Measurements from ENCODE around the gene ASXL3.

ASXL3 gene

GRCh38 chr18:33571998-33572787 is 5.8 kb upstream of the ASXL3 start:
- no peak overlapping the region for H3K4ac ChIP-seq (ENCODE audit: low read depth, low read length)
- no peak overlapping the region for H3K23ac ChIP-seq (ENCODE audit: low read length)
- no peaks in the 10 kb centered on the region for H3K36me3 ChIP-seq (ENCODE audit: control insufficient read depth in 1 of 2, insufficient read depth in 2 of 2, low read length in 2 of 2)
- no peak overlapping the region for H3K4me2 ChIP-seq (ENCODE audit: low read length)
- no peak overlapping the region for H2AK5ac ChIP-seq (ENCODE audit: low read length)
- H2BK12ac ChIP-seq (ENCODE audit: low read length): no peak overlapping the region
- DNase-seq: peak in 1 of 2 donors; percentile 15
- no peak overlapping the region for H3K27ac ChIP-seq (ENCODE audit: low read depth, low read length)
- WGBS (ENCODE audit: extremely low coverage, insufficient coverage, insufficient read length): no CpG with 5 or more reads among the region's 4 CpGs
- no peak overlapping the region for H2AFZ ChIP-seq (ENCODE audit: insufficient read depth, low read length, poor library complexity)
- H3K18ac ChIP-seq (ENCODE audit: low read length): no peak overlapping the region
- no peak overlapping the region for H4K8ac ChIP-seq (ENCODE audit: low read depth, low read length)
- H4K12ac ChIP-seq (ENCODE audit: low read depth, low read length): no peak overlapping the region
- no peak overlapping the region for H2BK120ac ChIP-seq (ENCODE audit: insufficient read depth, low read length, poor library complexity)
- H3K79me1 ChIP-seq (ENCODE audit: low read length): no peaks in the 10 kb centered on the region
- no peak overlapping the region for H2BK5ac ChIP-seq (ENCODE audit: low read depth, low read length, poor library complexity)
- H3K14ac ChIP-seq (ENCODE audit: low read length): no peak overlapping the region
- H3K4me3 ChIP-seq (ENCODE audit: low read depth, low read length): no peak overlapping the region
- no peaks in the 10 kb centered on the region for H3K79me2 ChIP-seq (ENCODE audit: control insufficient read depth, insufficient read depth, low read length, poor library complexity)
- no peak overlapping the region for H4K91ac ChIP-seq (ENCODE audit: low read depth, low read length)
- H3K9me3 ChIP-seq (ENCODE audit: insufficient read depth, low read depth, low read length): no peaks in the 10 kb centered on the region
- H3K27me3 ChIP-seq (ENCODE audit: insufficient read depth, low read length): no peaks in the 10 kb centered on the region
- H3K9ac ChIP-seq (ENCODE audit: low read length): no peak overlapping the region
- H3K4me1 ChIP-seq (ENCODE audit: control insufficient read depth in 1 of 2, insufficient read depth in 2 of 2, low read length in 2 of 2): no peaks in the 10 kb centered on the region

GRCh38 chr18:33573193-33573592 is 4.8 kb upstream of the ASXL3 start:
- Histone ChIP-seq H3K4me3 (ENCODE audit: low read depth, low read length) (no peak overlapping the region), H2BK120ac (ENCODE audit: insufficient read depth, low read length, poor library complexity) (no peak overlapping the region), H3K36me3 (ENCODE audit: control insufficient read depth in 1 of 2, insufficient read depth in 2 of 2, low read length in 2 of 2) (no peaks in the 10 kb centered on the region), H3K23ac (ENCODE audit: low read length) (no peak overlapping the region), H3K9me3 (ENCODE audit: insufficient read depth, low read depth, low read length) (no peaks in the 10 kb centered on the region), H2BK5ac (ENCODE audit: low read depth, low read length, poor library complexity) (no peak overlapping the region), H3K27me3 (ENCODE audit: insufficient read depth, low read length) (no peaks in the 10 kb centered on the region), H4K8ac (ENCODE audit: low read depth, low read length) (no peak overlapping the region), H3K79me1 (ENCODE audit: low read length) (peaks cover 7% of the 10 kb centered on the region), H3K4me1 (ENCODE audit: control insufficient read depth in 1 of 2, insufficient read depth in 2 of 2, low read length in 2 of 2) (no peaks in the 10 kb centered on the region), H3K4me2 (ENCODE audit: low read length) (no peak overlapping the region), H4K12ac (ENCODE audit: low read depth, low read length) (no peak overlapping the region), H2AFZ (ENCODE audit: insufficient read depth, low read length, poor library complexity) (no peak overlapping the region), H3K79me2 (ENCODE audit: control insufficient read depth, insufficient read depth, low read length, poor library complexity) (peaks cover 5% of the 10 kb centered on the region), H3K27ac (ENCODE audit: low read depth, low read length) (no peak overlapping the region), H3K18ac (ENCODE audit: low read length) (no peak overlapping the region), H2AK5ac (ENCODE audit: low read length) (no peak overlapping the region), H3K14ac (ENCODE audit: low read length) (no peak overlapping the region), H2BK12ac (ENCODE audit: low read length) (no peak overlapping the region), H3K4ac (ENCODE audit: low read depth, low read length) (no peak overlapping the region), H3K9ac (ENCODE audit: low read length) (no peak overlapping the region), H4K91ac (ENCODE audit: low read depth, low read length) (no peak overlapping the region)
- DNase-seq: no peak
- no CpG with 5 or more reads among the region's 3 CpGs for WGBS (ENCODE audit: extremely low coverage, insufficient coverage, insufficient read length)

- Histone ChIP-seq H4K12ac (ENCODE audit: low read depth, low read length) (no peak overlapping the region), H2AK5ac (ENCODE audit: low read length) (no peak overlapping the region), H3K27me3 (ENCODE audit: insufficient read depth, low read length) (no peaks in the 10 kb centered on the region), H3K23ac (ENCODE audit: low read length) (no peak overlapping the region), H3K14ac (ENCODE audit: low read length) (no peak overlapping the region), H3K4me1 (ENCODE audit: control insufficient read depth in 1 of 2, insufficient read depth in 2 of 2, low read length in 2 of 2) (no peaks in the 10 kb centered on the region), H3K36me3 (ENCODE audit: control insufficient read depth in 1 of 2, insufficient read depth in 2 of 2, low read length in 2 of 2) (no peaks in the 10 kb centered on the region), H3K4ac (ENCODE audit: low read depth, low read length) (no peak overlapping the region), H3K27ac (ENCODE audit: low read depth, low read length) (no peak overlapping the region), H2BK12ac (ENCODE audit: low read length) (no peak overlapping the region), H4K8ac (ENCODE audit: low read depth, low read length) (no peak overlapping the region), H3K18ac (ENCODE audit: low read length) (no peak overlapping the region), H2AFZ (ENCODE audit: insufficient read depth, low read length, poor library complexity) (no peak overlapping the region), H4K91ac (ENCODE audit: low read depth, low read length) (no peak overlapping the region), H3K4me3 (ENCODE audit: low read depth, low read length) (no peak overlapping the region), H3K9me3 (ENCODE audit: insufficient read depth, low read depth, low read length) (peaks cover 2% of the 10 kb centered on the region), H2BK120ac (ENCODE audit: insufficient read depth, low read length, poor library complexity) (no peak overlapping the region), H3K9ac (ENCODE audit: low read length) (no peak overlapping the region), H3K4me2 (ENCODE audit: low read length) (no peak overlapping the region), H3K79me1 (ENCODE audit: low read length) (peaks cover 11% of the 10 kb centered on the region), H3K79me2 (ENCODE audit: control insufficient read depth, insufficient read depth, low read length, poor library complexity) (peaks cover 5% of the 10 kb centered on the region), H2BK5ac (ENCODE audit: low read depth, low read length, poor library complexity) (no peak overlapping the region)
- no peak for DNase-seq
These were observed 2.6 kb upstream of the ASXL3 start for GRCh38 chr18:33575451-33575850.

GRCh38 chr18:33576999-33577646 is 896 bp upstream of the ASXL3 start:
- Histone ChIP-seq H2BK5ac (ENCODE audit: low read depth, low read length, poor library complexity) (no peak overlapping the region), H2AK5ac (ENCODE audit: low read length) (no peak overlapping the region), H4K8ac (ENCODE audit: low read depth, low read length) (peak overlapping the region; percentile 84), H3K27ac (ENCODE audit: low read depth, low read length) (no peak overlapping the region), H3K4ac (ENCODE audit: low read depth, low read length) (no peak overlapping the region), H3K36me3 (ENCODE audit: control insufficient read depth in 1 of 2, insufficient read depth in 2 of 2, low read length in 2 of 2) (no peaks in the 10 kb centered on the region), H3K4me2 (ENCODE audit: low read length) (peak overlapping the region; percentile 76), H4K12ac (ENCODE audit: low read depth, low read length) (no peak overlapping the region), H4K91ac (ENCODE audit: low read depth, low read length) (no peak overlapping the region), H3K23ac (ENCODE audit: low read length) (no peak overlapping the region), H3K4me1 (ENCODE audit: control insufficient read depth in 1 of 2, insufficient read depth in 2 of 2, low read length in 2 of 2) (no peaks in the 10 kb centered on the region), H3K18ac (ENCODE audit: low read length) (no peak overlapping the region), H3K79me1 (ENCODE audit: low read length) (peaks cover 11% of the 10 kb centered on the region), H3K4me3 (ENCODE audit: low read depth, low read length) (no peak overlapping the region), H3K79me2 (ENCODE audit: control insufficient read depth, insufficient read depth, low read length, poor library complexity) (peaks cover 5% of the 10 kb centered on the region), H3K14ac (ENCODE audit: low read length) (no peak overlapping the region), H2AFZ (ENCODE audit: insufficient read depth, low read length, poor library complexity) (no peak overlapping the region), H2BK120ac (ENCODE audit: insufficient read depth, low read length, poor library complexity) (no peak overlapping the region), H2BK12ac (ENCODE audit: low read length) (no peak overlapping the region), H3K27me3 (ENCODE audit: insufficient read depth, low read length) (no peaks in the 10 kb centered on the region), H3K9ac (ENCODE audit: low read length) (no peak overlapping the region), H3K9me3 (ENCODE audit: insufficient read depth, low read depth, low read length) (peaks cover 2% of the 10 kb centered on the region)
- no peak for DNase-seq
- no CpG with 5 or more reads among the region's 5 CpGs for WGBS (ENCODE audit: extremely low coverage, insufficient coverage, insufficient read length)

Measured in trophoblast cell (in vitro differentiated cells and primary cell).